AML-193 (cell line): Measurements from ENCODE around the gene IL25.
"Not testable (repeated sequence)": the region's sequence is repeated elsewhere in the genome, so short reads cannot be mapped to it uniquely, and the experiment has no call there.

Experiments
- DNase-seq, 2 experiments: peaks; one replicate each; lab custom pipeline; 2025; lab: John Stamatoyannopoulos, UW

IL25 gene

DNA sequence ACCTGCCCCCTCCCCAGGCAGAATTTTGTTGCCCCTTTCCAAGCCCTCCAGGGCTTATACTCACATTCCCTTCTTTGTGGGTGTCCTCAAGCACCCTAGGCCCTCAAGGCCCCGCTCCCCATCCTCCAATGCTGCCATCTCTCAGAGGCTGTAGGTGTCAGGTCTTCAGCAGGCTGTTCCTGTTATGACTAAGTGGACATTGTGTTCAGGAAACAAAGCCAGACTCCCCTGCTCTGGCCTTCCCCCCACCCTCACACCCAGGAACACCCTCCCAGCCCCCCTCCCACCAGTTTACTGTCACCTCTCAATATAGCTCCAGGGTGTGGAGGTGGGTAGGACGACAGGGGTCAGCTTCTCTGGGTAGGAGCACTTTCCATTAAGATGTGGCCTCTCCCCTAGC, 36.9 kb downstream of the IL25 start:
- DNase-seq: no peak

DNA sequence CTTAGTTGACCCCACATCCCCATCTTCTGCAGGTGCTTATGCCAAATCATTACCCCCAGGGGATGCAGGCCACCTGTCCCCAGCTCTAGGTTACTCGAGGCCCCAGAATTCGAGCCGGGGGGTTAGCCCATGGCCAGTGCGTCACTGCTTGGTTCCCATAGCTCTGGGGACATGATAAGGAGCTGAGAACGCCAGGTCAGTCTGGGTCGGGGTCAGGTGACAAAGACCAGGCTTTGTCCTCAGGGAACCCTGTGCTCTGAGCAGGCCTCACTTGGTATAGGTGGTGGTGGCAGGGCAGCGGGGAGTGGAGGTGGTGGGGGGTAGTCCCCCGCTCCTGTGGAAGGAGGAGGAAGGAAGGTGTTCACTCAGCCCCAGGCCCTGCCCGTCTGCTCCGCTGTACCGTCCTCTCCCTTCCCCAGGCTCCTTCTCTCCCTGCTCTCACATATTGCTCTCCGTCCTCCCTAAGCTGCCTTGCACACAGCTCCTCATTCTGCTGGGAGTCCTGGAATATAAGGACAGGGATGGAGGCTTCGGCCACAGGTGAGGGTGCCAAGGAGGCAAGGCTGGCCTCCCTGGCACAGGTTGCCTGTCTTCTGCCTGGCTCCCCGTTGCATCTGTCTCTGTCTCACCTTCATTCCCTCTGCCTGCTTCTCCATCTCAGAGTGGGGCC, 37.5 kb downstream of the IL25 start:
- no peak for DNase-seq

DNA sequence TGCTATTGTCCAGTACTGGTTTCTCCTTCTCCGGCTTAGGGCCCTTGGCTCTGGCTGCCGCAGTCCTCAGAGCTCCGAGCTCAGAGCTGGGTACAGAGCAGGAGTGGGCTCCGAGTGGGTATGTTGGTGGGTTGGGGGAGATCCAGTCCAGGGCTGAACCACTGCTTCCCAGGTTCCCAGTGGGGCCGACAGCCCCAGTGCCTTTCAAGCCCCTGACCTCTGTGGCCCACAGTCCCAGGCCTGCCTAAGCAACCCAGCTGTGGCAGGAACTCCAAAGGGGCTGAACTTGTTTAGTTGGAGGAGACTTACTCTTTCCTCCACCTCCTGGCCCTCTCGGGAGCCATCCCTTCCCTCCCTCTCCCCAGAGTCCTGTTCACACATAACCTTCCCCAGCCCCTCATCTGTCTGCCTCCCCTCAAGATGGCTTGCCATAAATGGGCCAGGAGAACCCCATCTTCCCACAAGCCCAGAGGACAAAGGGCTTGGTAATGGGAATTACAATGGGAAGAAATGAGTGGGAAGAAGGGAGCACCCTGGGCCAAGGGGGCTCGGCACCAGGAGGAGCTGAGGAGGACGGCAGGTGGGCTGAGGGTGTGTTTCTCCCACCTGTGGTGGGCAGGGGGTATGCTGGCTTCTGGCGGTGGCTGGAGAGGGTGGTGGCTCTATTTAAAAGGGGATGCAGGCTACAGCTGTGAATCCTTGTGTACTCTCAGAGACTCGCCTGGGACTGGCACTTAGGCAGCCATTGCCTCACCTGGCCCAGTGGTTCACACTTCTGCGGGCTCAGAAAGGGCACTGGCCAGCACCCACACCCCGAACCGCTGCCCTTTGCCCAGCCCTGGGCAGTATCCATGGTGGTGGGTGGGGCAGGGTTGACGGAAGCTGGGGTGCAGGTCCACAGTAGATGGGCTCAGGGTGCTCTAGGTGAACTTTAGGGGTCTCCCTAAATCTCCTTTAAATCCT, 39.2 kb downstream of the IL25 start:
- DNase-seq: no peak

DNA sequence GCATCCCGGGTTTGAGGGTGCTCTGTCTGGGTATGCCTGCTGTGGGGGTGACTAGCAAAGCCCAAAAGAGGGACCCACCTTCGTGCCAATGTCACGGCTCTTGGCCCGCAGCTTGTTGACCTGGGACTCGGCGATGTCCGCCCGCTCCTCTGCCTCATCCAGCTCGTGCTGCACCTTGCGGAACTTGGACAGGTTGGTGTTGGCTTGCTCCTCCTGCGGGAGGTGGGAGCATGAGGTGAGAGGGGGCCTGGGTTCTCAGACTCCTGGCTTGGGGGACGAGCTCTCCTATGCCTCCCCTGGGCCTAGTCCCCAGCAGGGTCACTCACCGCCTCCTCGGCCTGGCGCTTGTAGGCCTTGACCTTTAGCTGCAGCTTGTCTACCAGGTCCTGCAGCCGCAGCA, 41.1 kb downstream of the IL25 start:
- DNase-seq: no peak

DNA sequence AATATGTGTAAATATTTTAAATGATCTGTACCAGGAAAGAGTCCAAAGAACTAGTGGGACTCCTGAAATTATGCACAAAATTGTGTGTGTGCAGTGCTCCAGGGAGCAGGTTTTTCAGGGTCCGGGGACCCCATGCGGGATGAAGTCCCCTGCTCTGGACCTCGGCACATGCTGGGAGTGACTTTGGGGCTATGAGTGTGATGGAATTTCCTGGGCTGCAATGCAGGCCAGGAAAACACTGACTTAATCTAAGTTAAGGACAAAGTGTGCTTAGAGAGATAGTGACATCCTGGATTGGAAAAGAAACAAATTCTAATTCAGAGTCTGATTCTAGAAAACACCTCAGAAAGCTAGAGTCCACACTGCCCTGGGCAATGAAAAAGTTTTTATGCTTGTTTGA, 41.6 kb downstream of the IL25 start:
- DNase-seq: no peak

DNA sequence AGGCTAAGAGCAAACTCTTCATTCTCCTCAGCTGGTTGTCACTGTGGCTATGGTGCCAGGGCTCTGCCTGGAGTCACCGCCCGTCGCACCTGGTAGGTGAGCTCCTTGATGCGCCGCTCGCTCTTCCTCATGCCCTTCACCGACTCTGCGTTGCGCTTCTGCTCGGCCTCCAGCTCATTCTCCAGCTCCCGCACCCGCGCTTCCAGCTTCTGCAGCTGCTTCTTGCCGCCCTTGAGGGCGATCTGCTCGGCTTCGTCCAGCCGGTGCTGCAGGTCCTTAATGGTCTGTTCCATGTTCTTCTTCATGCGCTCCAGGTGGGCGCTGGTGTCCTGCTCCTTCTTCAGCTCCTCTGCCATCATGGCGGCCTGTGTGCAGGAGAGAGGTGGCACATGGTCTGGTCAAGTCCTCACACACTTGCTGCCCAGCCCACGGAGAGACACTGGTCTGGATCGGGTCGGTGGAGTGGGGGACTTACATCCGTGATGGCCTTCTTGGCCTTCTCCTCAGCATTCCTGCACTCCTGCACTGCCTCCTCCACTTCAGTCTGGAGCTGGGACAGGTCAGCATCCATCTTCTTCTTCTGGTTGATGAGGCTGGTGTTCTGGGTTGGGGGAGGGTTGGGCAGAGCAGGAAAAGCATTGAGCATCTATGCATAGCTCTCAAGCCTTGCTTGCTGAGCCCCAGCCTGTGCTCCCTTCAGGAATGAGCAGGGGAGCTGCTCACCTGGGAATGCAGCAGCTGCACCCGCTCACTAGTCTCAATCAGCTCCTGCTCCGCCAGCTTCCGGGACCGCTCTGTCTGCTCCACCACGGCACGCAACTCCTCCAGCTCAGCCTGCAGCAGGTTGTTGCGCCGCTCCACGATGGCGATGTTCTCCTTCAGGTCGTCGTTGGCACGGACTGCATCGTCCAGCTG, 42.6 kb downstream of the IL25 start:
- no peak for DNase-seq

DNA sequence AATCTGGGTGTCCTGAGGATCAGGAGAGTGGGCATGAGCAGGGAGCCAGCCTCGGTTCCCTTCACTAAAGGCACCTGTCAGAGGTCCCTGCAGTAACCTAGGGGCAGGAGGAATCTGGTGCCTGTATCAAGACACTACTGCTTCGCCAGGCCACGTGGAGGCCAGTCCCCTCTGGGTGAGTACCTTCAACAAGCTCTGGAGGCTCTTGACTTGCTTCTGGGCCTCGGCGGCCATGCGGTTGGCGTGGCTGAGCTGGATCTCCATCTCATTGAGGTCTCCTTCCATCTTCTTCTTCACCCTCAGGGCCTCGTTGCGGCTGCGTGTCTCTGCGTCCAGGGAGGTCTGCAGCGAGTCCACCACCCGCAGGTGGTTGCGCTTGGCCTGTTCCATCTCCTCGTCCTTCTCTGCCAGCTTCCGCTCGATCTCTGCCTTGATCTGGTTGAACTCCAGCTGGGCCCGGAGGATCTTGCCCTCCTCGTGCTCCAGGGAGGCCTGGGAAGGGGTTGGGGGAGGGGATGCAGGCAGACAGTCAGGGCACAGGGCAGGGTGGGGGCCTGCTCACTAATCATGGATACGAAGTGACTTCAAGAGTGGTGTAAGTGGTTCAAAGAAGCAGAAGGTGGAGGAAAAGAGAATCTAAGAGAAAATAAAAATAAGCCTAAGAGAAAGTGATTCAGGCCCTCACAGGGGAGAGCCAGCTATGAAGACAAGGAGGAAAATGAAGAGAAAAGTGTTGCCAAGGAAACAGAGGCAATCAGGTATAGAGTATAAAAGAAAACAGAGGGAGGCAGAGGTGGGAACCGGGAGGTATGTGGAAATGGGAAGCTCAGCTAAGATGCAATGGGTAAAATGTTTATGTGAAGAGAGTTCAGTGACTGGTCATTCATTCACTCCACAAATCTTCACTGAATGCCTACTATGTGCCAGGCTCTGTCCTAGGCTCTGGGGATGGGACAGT, 43.5 kb downstream of the IL25 start:
- DNase-seq: no peak

DNA sequence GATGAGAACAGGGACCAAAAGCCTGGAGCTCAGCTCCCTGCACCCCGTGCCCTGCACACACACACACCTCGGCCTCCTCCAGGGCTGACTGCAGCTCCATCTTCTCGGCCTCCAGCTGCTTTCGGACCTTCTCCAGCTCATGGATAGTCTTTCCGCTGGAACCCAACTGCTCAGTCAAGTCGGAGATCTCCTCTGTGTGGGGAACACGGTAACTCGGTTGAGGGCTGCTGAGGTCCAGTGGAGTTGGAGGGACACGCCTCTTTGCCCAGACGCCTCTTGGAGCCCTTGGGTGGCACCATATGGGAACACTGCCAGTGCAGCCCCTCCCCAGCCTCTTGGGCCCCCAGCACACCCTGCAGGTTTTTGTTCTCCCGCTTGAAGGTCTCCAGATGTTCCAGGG, 44.2 kb downstream of the IL25 start:
- DNase-seq: no peak

DNA sequence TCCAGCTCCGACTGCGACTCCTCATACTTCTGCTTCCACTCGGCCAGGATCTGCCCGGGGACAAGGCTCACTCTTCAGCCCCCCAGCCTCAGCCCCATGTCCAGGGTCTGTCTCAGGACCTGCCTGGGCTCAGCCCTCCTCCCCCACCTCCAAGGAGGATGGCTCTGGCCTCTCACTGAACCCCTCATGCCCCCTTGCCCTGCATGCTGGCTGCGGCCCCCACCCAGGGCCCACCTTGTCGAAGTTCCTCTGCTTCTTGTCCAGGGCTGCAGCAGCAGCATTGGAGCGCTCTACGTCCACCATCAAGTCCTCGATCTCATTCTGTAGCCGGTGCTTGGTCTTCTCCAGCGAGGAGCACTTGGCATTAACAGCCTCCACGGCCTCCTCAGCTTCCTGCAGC, 44.7 kb downstream of the IL25 start:
- not testable (repeated sequence) for DNase-seq

DNA sequence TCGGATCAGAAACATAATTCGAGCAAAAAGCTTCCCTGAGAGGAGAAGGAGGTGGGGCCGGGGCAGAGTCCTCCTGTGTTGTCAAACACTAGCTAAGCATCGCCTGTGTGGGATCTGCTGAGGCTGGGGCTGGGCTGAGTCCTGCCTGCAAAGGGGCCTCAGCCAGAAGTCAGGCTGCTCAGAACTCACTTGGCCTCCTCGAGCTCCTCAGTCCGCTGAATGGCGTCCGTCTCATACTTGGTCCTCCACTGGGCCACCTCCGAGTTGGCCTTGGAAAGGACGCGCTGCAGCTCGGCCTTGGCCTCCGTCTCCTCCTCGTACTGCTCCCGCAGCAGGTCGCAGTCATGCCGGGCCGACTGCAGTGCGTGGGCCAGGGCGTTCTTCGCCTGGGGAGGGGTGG, 45.4 kb downstream of the IL25 start:
- no peak for DNase-seq

DNA sequence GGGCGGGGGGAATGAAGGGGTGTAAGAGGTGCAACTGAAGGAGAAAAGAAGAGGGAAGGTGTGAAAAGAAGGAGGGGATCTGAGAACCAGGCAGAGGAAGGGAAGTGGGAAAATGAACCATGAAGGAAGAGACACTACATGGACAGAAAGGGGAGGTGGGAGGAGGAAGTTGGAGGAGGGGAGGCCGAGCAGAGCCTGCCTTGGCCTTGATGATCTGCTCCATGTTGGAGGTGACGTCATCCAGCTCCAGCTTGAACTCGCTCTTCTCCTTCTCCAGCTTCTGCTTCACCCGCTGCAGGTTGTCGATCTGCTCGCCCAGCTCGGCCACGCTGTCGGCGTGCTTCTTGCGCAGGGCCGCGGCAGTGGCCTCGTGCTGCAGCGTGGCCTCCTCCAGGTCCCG, 47.0 kb downstream of the IL25 start:
- not testable (repeated sequence) for DNase-seq

DNA sequence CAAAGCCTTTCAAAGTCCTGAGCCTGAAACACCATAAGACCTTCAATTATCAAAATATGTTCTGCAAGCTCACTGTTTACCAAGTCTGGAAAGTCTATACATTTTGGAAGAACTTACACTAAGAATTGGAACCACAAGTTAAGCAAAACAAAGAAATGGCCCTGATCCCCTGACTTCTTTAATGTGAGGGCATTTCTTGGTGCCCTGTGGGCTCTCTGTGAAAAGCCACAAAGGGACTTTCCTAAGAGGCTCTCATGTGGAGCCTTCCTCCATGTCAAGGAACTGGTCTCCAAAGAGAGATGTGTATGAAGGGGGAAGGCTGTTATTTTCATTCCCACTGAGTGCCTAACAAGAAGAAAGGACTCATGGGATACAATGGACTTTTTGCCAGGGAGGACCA, 49.0 kb downstream of the IL25 start:
- no peak for DNase-seq

DNA sequence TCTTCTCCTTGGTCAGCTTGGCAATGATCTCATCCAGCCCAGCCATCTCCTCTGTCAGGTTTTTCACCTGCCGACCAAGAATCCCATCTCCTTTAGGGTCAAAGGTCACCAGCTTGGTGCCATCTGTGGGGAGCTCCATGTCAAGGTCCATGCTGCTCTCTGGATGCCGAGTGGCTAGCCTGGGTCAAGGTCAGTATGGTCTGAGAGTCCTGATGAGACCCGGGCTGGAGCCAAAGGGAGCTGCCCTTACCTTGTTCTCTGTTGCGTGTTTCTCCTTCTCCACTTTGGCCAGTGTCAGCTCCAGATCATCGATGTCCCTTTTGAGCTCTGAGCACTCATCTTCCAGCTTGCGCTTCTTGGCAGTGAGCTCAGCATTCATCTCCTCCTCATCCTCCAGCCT, 51.0 kb downstream of the IL25 start:
- DNase-seq: no peak

DNA sequence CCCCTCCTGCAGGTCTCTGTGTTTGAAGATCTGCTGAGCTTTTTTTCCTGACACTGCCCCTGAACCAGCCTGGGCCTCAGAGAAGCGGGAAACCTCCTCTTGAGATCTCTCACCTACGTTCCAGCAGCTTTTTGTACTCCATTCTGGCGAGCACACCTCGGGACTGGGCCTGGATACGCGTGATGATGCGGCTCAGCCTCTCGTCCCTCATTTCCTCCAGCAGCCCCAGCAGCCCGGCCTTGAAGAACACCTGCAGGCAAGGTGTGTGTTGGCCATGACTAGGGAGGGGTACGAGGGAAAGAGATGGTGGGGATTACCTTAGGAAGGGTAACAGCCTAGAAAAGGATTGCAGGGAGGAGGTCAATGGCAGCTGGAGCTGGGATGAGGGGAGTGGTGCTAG, 52.6 kb downstream of the IL25 start:
- DNase-seq: no peak

DNA sequence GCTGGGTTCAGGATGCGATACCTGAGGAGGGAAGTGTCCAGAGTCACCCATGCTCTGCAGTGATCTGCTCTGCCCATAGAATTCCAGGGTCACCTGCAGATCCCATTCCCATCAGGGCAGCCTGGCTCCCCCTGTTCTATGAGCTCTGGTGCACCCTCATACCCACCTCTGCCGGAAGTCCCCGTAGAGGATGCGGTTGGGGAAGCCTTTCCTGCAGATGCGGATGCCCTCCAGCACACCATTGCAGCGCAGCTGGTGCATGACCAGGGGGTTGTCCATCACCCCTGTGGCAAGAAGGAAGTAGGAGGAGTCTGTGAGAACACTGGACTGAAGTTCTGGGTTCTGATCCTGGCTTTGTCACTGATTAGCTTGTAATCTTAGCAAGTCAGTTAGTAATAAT, 53.2 kb downstream of the IL25 start:
- DNase-seq: not testable (repeated sequence)
